Measurements from ENCODE around the gene GBP7.

The GBP7 gene

GRCh38 chr1:89088572-89088971 is 87.2 kb downstream of the GBP7 start:
- no peak for DNase-seq
- in situ Hi-C loops (cut with HindIII; ENCODE audit: low pct_ligation_motif_present, low sequenced_read_pairs): no loop called here
- TF ChIP-seq CTCF (IDR thresholded peaks at IDR 0.05; ENCODE audit: low read depth, low read length, missing control alignments): no peak
- Histone ChIP-seq H3K36me3 (replicated peaks) (no peaks in the 10 kb centered on the region), H3K27ac (no peak overlapping the region), H3K27me3 (replicated peaks) (no peaks in the 10 kb centered on the region), H3K4me3 (ENCODE audit: low read depth, low read length) (no peak overlapping the region)

GRCh38 chr1:89087241-89087640 is 88.6 kb downstream of the GBP7 start:
- no peak for DNase-seq
- H3K4me3 ChIP-seq (ENCODE audit: low read depth, low read length): no peak overlapping the region
- H3K27me3 ChIP-seq (replicated peaks): no peaks in the 10 kb centered on the region
- in situ Hi-C loops (cut with HindIII; ENCODE audit: low pct_ligation_motif_present, low sequenced_read_pairs): no loop called here
- no peak for TF ChIP-seq CTCF (IDR thresholded peaks at IDR 0.05; ENCODE audit: low read depth, low read length, missing control alignments)
- no peaks in the 10 kb centered on the region for H3K36me3 ChIP-seq (replicated peaks)
- no peak overlapping the region for H3K27ac ChIP-seq

DNA sequence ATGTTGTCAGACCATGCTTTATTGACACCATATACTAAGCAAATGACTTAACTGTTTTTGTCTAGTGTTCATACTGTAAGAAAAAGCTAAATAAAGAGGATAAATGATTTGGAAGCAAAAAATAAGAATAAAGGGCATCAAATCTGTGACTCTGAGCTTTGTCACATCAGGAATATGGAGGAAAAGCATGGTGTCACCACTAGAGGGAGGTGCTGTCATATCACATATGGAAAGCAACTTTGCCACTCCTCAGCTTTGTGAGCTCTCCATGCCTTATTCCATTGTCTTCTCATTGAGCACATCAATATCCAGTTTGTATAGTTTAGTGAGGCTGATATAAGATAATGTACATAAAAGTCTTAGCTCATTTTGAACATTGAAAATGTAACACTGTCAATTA is 90.0 kb downstream of the GBP7 start:
- H3K4me3 ChIP-seq (ENCODE audit: low read depth, low read length): no peak overlapping the region
- peak; percentile 74 for TF ChIP-seq CTCF (IDR thresholded peaks at IDR 0.05; ENCODE audit: low read depth, low read length, missing control alignments)
- H3K27me3 ChIP-seq (replicated peaks): no peaks in the 10 kb centered on the region
- peak; percentile 72 for DNase-seq
- no peaks in the 10 kb centered on the region for H3K36me3 ChIP-seq (replicated peaks)
- no peak overlapping the region for H3K27ac ChIP-seq
- in situ Hi-C loops (cut with HindIII; ENCODE audit: low pct_ligation_motif_present, low sequenced_read_pairs): no loop called here

All from brain microvascular endothelial cell (primary cell).